HCT116 (cell line): Measurements from ENCODE around the gene VSTM2L. TPM values are rescaled to one million over a fixed set of nuclear protein-coding genes. Genes with fewer than 3 reads are reported as not detected.

Source experiments
- ATAC-seq: fragments of 200-7000 bp; cut with Tn5 transposase; 2 replicates; pipeline ENCODE4 v1.9.1; 2020; ENCODE audit warnings: mild to moderate bottlenecking, moderate library complexity
- BruUV-seq: library from RNA; stranded (reverse); fragments of 400-500 nt; replicated peaks from 2 replicates; lab custom pipeline; 2021; lab: Mats Ljungman, UMichigan
- CTCF ChIA-PET: fragments of 300-600 bp; sonication (Branson Sonifier 250); formaldehyde crosslinking; loops from one replicate; lab custom pipeline; 2021; ENCODE audit warnings: antibody characterized with exemption; lab: Charles Lee
- POLR2A ChIA-PET: fragments of 300-600, 350-600 bp; sonication (Branson Sonifier 250); formaldehyde crosslinking; loops from one replicate; lab custom pipeline; 2021; ENCODE audit warnings: antibody characterized with exemption; lab: Charles Lee
- RAD21 ChIA-PET, 2 experiments: fragments of 300-600 bp; sonication (Branson Sonifier 250); formaldehyde crosslinking; loops; one replicate each; lab custom pipeline; 2023; ENCODE audit warnings: low total read pairs in 2 of 2; ENCODE audit not compliant: uncharacterized antibody in 2 of 2, unreplicated experiment in 2 of 2, low non-redundant PET in 1 of 2; lab: Charles Lee
- DNase-seq: peaks from one replicate; pipeline ENCODE4 v3.0.0-alpha.2; 2010; ENCODE audit warnings: low read depth, low spot score
- H2AFZ ChIP-seq: fragments of 200-600 bp; shearing (Covaris generic), sonication (generic); 2 replicates; pipeline ENCODE4 v1.6.1; 2017; ENCODE audit warnings: low read depth, mixed run types, mixed read lengths, antibody characterized with exemption, low read length; ENCODE audit not compliant: poor library complexity, severe bottlenecking
- H3K27ac ChIP-seq: 2 replicates; pipeline ENCODE4 v1.5.1; 2012; ENCODE audit warnings: low read depth, low read length
- H3K27me3 ChIP-seq: fragments of 200-600 bp; sonication (generic); 2 replicates; pipeline ENCODE4 v1.6.1; 2016; ENCODE audit warnings: mixed run types, low read length, mixed read lengths; ENCODE audit not compliant: insufficient read depth
- H3K36me3 ChIP-seq, 2 experiments: fragments of 200-500 bp in 1 of 2; fragments of 200-600 bp in 1 of 2; sonication (Bioruptor generic) in 1 of 2; sonication (generic) in 1 of 2; 2 replicates each; pipeline versions ENCODE4 v1.5.1 to v1.6.1; 2014 to 2016; ENCODE audit warnings: low read length in 2 of 2, inconsistent platforms in 1 of 2, mixed read lengths in 1 of 2, mixed run types in 1 of 2; ENCODE audit not compliant: insufficient read depth in 2 of 2, control insufficient read depth in 1 of 2
- H3K4me1 ChIP-seq, 2 experiments: fragments of 200-600 bp in 1 of 2; sonication (generic) in 1 of 2; 2 replicates each; pipeline versions ENCODE4 v1.5.1 to v1.6.1; 2012 to 2017; ENCODE audit warnings: low read length in 2 of 2, inconsistent platforms in 1 of 2, mild to moderate bottlenecking in 1 of 2, mixed read lengths in 1 of 2, mixed run types in 1 of 2, moderate library complexity in 1 of 2; ENCODE audit not compliant: insufficient read depth in 2 of 2, control insufficient read depth in 1 of 2
- H3K4me2 ChIP-seq: fragments of 200-600 bp; sonication (generic); 2 replicates; pipeline ENCODE4 v1.6.1; 2017; ENCODE audit warnings: mixed run types, low read length, mixed read lengths
- H3K4me3 ChIP-seq, 2 experiments: fragments of 200-600 bp in 1 of 2; sonication (generic) in 1 of 2; replicated peaks in 1 of 2; 2 replicates each; pipeline ENCODE4 v1.5.1; 2011 to 2016; ENCODE audit warnings: low read length in 2 of 2, control low read depth in 1 of 2, low read depth in 1 of 2, mild to moderate bottlenecking in 1 of 2, mixed read lengths in 1 of 2, mixed run types in 1 of 2
- H3K79me2 ChIP-seq: fragments of 200-600 bp; sonication (generic); 2 replicates; pipeline ENCODE4 v1.6.1; 2017; ENCODE audit warnings: mild to moderate bottlenecking, mixed run types, low read length, moderate library complexity, mixed read lengths; ENCODE audit not compliant: insufficient read depth
- H3K9ac ChIP-seq: fragments of 200-600 bp; sonication (generic); 2 replicates; pipeline ENCODE4 v1.6.1; 2016; ENCODE audit warnings: low read length, mixed read lengths
- H3K9me2 ChIP-seq: fragments of 200-600 bp; sonication (generic), shearing (Covaris generic); 2 replicates; pipeline ENCODE4 v1.6.1; 2017; ENCODE audit warnings: mixed run types, mild to moderate bottlenecking, moderate library complexity; ENCODE audit not compliant: insufficient read depth
- H3K9me3 ChIP-seq, 2 experiments: fragments of 200-500 bp in 1 of 2; fragments of 200-600 bp in 1 of 2; sonication (Bioruptor generic) in 1 of 2; sonication (generic) in 1 of 2; 2 replicates each; pipeline ENCODE4 v1.6.1; 2014 to 2017; ENCODE audit warnings: low read length in 2 of 2, mixed read lengths in 2 of 2, inconsistent platforms in 1 of 2, low read depth in 1 of 2, mild to moderate bottlenecking in 1 of 2, mixed run types in 1 of 2, moderate library complexity in 1 of 2; ENCODE audit not compliant: control insufficient read depth in 1 of 2, insufficient read depth in 1 of 2
- H4K20me1 ChIP-seq: fragments of 200-600 bp; sonication (generic), shearing (Covaris generic); 2 replicates; pipeline ENCODE4 v1.6.1; 2017; ENCODE audit warnings: mixed run types, mild to moderate bottlenecking, moderate library complexity; ENCODE audit not compliant: insufficient read depth
- ATF3 ChIP-seq: IDR thresholded peaks from 2 replicates; pipeline ENCODE4 v1.6.1; 2012
- CBX3 ChIP-seq: IDR thresholded peaks from 2 replicates; pipeline ENCODE4 v1.6.1; 2012; ENCODE audit warnings: low read depth
- CEBPB ChIP-seq: IDR thresholded peaks from 2 replicates; pipeline ENCODE4 v1.6.1; 2012; ENCODE audit warnings: low read depth
- EGR1 ChIP-seq: IDR thresholded peaks from 2 replicates; pipeline ENCODE4 v1.6.1; 2012; ENCODE audit warnings: low read depth
- EZH2 ChIP-seq: fragments of 200-600 bp; sonication (generic); IDR thresholded peaks from 2 replicates; pipeline ENCODE4 v1.6.1; 2017; ENCODE audit warnings: antibody characterized with exemption, mixed run types
- EZH2phosphoT487 ChIP-seq: fragments of 200-600 bp; IDR thresholded peaks from 2 replicates; pipeline ENCODE4 v1.6.1; 2018; ENCODE audit warnings: antibody characterized with exemption, borderline replicate concordance
- JUND ChIP-seq: IDR thresholded peaks from 2 replicates; pipeline ENCODE4 v1.6.1; 2012
- POLR2A ChIP-seq: IDR thresholded peaks from 2 replicates; pipeline ENCODE4 v1.7.0; 2011; ENCODE audit warnings: borderline replicate concordance; ENCODE audit not compliant: insufficient read depth, insufficient read length; ENCODE audit errors: extremely low read depth
- RAD21 ChIP-seq: IDR thresholded peaks from 2 replicates; pipeline ENCODE4 v1.6.1; 2012; ENCODE audit warnings: low read depth, mild to moderate bottlenecking
- REST ChIP-seq: IDR thresholded peaks from 2 replicates; pipeline ENCODE4 v1.6.1; 2012; ENCODE audit warnings: low read depth
- SRF ChIP-seq: IDR thresholded peaks from 2 replicates; pipeline ENCODE4 v1.6.1; 2012; ENCODE audit warnings: low read depth
- TCF7L2 ChIP-seq: IDR thresholded peaks from 2 replicates; pipeline ENCODE4 v1.7.0; 2011; ENCODE audit warnings: borderline replicate concordance, inconsistent platforms; ENCODE audit not compliant: insufficient read depth, insufficient read length; ENCODE audit errors: extremely low read depth
- ZBTB33 ChIP-seq: IDR thresholded peaks from 2 replicates; pipeline ENCODE4 v1.6.1; 2011; ENCODE audit warnings: mild to moderate bottlenecking, low read length, moderate library complexity; ENCODE audit not compliant: insufficient replicate concordance; ENCODE audit errors: extremely low read depth
- ZNF274 ChIP-seq: fragments of 200-500 bp; sonication (Bioruptor generic); IDR thresholded peaks from 2 replicates; pipeline ENCODE4 v1.6.1; 2014; ENCODE audit warnings: mild to moderate bottlenecking, low read depth, low read length, inconsistent platforms
- intact Hi-C: fragments of 100-400 bp; cut with micrococcal nuclease; formaldehyde crosslinking; loops from 2 replicates; pipeline ENCODE4 v1.10.0; 2022
- total RNA-seq: library from RNA; stranded (reverse); gene quantifications from one replicate; pipeline ENCODE4 v1.2.1, GENCODE V29; 2021; ENCODE audit not compliant: unreplicated experiment
- TF ChIP-seq, protein P1 (sequence below), 3 experiments: fragments of 200-600 bp in 1 of 3; sonication (generic) in 1 of 3; IDR thresholded peaks in 2 of 3; conservative IDR thresholded peaks in 1 of 3; 2 replicates each; pipeline ENCODE4 v1.5.1; 2012 to 2017; ENCODE audit warnings: low read depth in 2 of 3, low read length in 2 of 3, antibody characterized with exemption in 1 of 3, borderline replicate concordance in 1 of 3, control low read depth in 1 of 3, mild to moderate bottlenecking in 1 of 3, mixed read lengths in 1 of 3, mixed run types in 1 of 3, moderate library complexity in 1 of 3; ENCODE audit not compliant: insufficient read depth in 1 of 3
- TF ChIP-seq, protein P2 (sequence below): IDR thresholded peaks from 2 replicates; pipeline ENCODE4 v1.6.1; 2012

Gene VSTM2L
- total RNA-seq, 1 experiment from 2014 or later: 0.69 TPM

DNA sequence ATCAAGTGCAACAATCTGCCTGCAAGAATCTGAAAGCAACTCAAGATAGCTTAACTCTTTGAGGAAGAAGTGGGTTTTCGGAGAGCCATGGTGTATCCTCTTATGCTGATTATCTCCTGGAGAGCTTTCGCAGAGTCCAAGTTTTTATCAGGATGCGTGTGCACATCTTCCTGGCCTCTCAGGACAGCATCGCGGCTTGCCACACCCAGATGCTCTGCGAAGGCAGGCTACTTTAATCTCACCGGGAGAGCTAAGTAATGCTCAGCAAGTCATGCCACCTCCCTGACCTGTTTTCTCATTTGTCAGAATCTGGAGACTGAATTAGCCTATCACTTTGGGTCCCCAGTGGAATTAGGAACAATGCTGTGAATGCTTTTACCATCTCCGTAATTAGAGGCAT, 77.5 kb downstream of the VSTM2L start:
- POLR2A ChIA-PET: no interaction called here

More for the DNA sequence above, 77.5 kb downstream of the VSTM2L start:
- Histone ChIP-seq H3K27me3 (no peaks in the 10 kb centered on the region), H2AFZ (no peak overlapping the region), H3K36me3 (peaks cover 0 to 17% of the 10 kb centered on the region in 2 experiments; a peak in 3 of 4 replicates), H3K4me3 (no peak overlapping the region), H3K27ac (no peak overlapping the region), H3K9ac (no peak overlapping the region), H3K9me2 (no peaks in the 10 kb centered on the region), H3K4me2 (no peak overlapping the region), H3K9me3 (no peaks in the 10 kb centered on the region), H3K4me1 (no peaks in the 10 kb centered on the region), H3K79me2 (no peaks in the 10 kb centered on the region), H4K20me1 (no peaks in the 10 kb centered on the region)
- DNase-seq: no peak
- intact Hi-C loops: no loop called here
- ATAC-seq: no peak
- CTCF ChIA-PET: no interaction called here
- no TSS peak for BruUV-seq
- RAD21 ChIA-PET: no interaction called here
- TF ChIP-seq CBX3 (no peak), JUND (no peak), ATF3 (no peak), CEBPB (no peak), ZBTB33 (no peak), ZNF274 (no peak), POLR2A (no peak), EZH2phosphoT487 (no peak), EZH2 (no peak), SRF (no peak), EGR1 (no peak), TCF7L2 (no peak), REST (no peak), RAD21 (no peak)
- TF ChIP-seq, protein P1, sequence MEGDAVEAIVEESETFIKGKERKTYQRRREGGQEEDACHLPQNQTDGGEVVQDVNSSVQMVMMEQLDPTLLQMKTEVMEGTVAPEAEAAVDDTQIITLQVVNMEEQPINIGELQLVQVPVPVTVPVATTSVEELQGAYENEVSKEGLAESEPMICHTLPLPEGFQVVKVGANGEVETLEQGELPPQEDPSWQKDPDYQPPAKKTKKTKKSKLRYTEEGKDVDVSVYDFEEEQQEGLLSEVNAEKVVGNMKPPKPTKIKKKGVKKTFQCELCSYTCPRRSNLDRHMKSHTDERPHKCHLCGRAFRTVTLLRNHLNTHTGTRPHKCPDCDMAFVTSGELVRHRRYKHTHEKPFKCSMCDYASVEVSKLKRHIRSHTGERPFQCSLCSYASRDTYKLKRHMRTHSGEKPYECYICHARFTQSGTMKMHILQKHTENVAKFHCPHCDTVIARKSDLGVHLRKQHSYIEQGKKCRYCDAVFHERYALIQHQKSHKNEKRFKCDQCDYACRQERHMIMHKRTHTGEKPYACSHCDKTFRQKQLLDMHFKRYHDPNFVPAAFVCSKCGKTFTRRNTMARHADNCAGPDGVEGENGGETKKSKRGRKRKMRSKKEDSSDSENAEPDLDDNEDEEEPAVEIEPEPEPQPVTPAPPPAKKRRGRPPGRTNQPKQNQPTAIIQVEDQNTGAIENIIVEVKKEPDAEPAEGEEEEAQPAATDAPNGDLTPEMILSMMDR (IDR thresholded peaks at IDR 0.05 in 2 of 3, conservative IDR thresholded peaks at IDR 0.05 in 1 of 3; ENCODE audit: borderline replicate concordance in 1 of 3, insufficient read depth in 1 of 3, low read depth in 2 of 3, low read length in 2 of 3): no peak
- TF ChIP-seq, protein P2, sequence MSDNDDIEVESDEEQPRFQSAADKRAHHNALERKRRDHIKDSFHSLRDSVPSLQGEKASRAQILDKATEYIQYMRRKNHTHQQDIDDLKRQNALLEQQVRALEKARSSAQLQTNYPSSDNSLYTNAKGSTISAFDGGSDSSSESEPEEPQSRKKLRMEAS: no peak
